ENCODE results near the gene STAC2.

Gene STAC2

GRCh38 chr17:39209317-39210092 lies 16.2 kb downstream of the STAC2 start:
- DNase-seq: peak; percentile 73

- peak; percentile 26 for DNase-seq
Measured at GRCh38 chr17:39208893-39209292, 16.9 kb downstream of the STAC2 start.

- no peak for DNase-seq
Measured at GRCh38 chr17:39208136-39208535, 17.6 kb downstream of the STAC2 start.

- DNase-seq: no peak
Measured at GRCh38 chr17:39205112-39205526, 20.6 kb downstream of the STAC2 start.

- DNase-seq: no peak
Measured at GRCh38 chr17:39204245-39204644, 21.5 kb downstream of the STAC2 start.

- DNase-seq: no peak
Measured at GRCh38 chr17:39200957-39201510, 24.7 kb downstream of the STAC2 start.

GRCh38 chr17:39200070-39200879 lies 25.5 kb downstream of the STAC2 start, which contains the start of gene RPL19:
Gene RPL19, plus strand, starts transcription at chr17:39200283. Its CDS starts 62 bp downstream, at chr17:39200345.
- DNase-seq: peak; percentile 77

- peak; percentile 95 for DNase-seq
Measured at GRCh38 chr17:39199820-39200069, 26.0 kb downstream of the STAC2 start.

- DNase-seq: peak; percentile 50
Measured at GRCh38 chr17:39198186-39198566, 27.6 kb downstream of the STAC2 start.

- DNase-seq: peak; percentile 19
Measured at GRCh38 chr17:39197380-39198185, 28.2 kb downstream of the STAC2 start, which contains the start of gene CACNB1. Gene CACNB1, minus strand, starts transcription at chr17:39197669. Its CDS starts 174 bp downstream, at chr17:39197495.

- no peak for DNase-seq
Measured at GRCh38 chr17:39196808-39197291, 28.9 kb downstream of the STAC2 start.

- DNase-seq: no peak
Measured at GRCh38 chr17:39196241-39196807, 29.4 kb downstream of the STAC2 start.

GRCh38 chr17:39195568-39196160 lies 30.1 kb downstream of the STAC2 start:
- no peak for DNase-seq

- DNase-seq: no peak
Measured at GRCh38 chr17:39194985-39195524, 30.7 kb downstream of the STAC2 start.

- DNase-seq: no peak
Measured at GRCh38 chr17:39194089-39194984, 31.4 kb downstream of the STAC2 start.

- DNase-seq: no peak
Measured at GRCh38 chr17:39193346-39193745, 32.4 kb downstream of the STAC2 start.

GRCh38 chr17:39192901-39193300 lies 32.8 kb downstream of the STAC2 start:
- no peak for DNase-seq

GRCh38 chr17:39191750-39192510 lies 33.8 kb downstream of the STAC2 start:
- no peak for DNase-seq

GRCh38 chr17:39187152-39187830 lies 38.5 kb downstream of the STAC2 start:
- no peak for DNase-seq

Measured in inflammatory macrophage treated with lipopolysaccharide for 4 hours (primary cell).